Measurements from ENCODE around the gene CHAC2. TPM values are rescaled to one million over a fixed set of nuclear protein-coding genes. Genes with fewer than 3 reads are reported as not detected.
A peak's percentile ranks its signal among the peaks of the same experiment; 100 is the strongest.
"Not testable (repeated sequence)": the region's sequence is repeated elsewhere in the genome, so short reads cannot be mapped to it uniquely, and the experiment has no call there.

CHAC2 gene
- 7.4 and 8.1 TPM in 2 replicates for total RNA-seq (2014; rRNA removed; shearing (Covaris generic))
- 9.9 and 10.3 TPM in 2 replicates for polyA plus RNA-seq (2015; cell fraction: cytosol; rRNA removed)
- 3.7 and 4.6 TPM in 2 replicates for polyA plus RNA-seq (2015; cell fraction: nucleus; rRNA removed)

GRCh38 chr2:53767405-53768241 is at the start of gene CHAC2:
CHAC2 (plus strand) TSS chr2:53767804; CDS start chr2:53767887, 83 bp downstream.
- in situ Hi-C loops (cut with HindIII; ENCODE audit: low pct_unique_long_range_greater_than_20kb, low sequenced_read_pairs), result no loop called here
- peak; percentile 86 for DNase-seq (ENCODE audit: low read depth, low spot score)

GRCh38 chr2:53720944-53721343 is 46.7 kb upstream of the CHAC2 start:
- in situ Hi-C loops (cut with HindIII; ENCODE audit: low pct_unique_long_range_greater_than_20kb, low sequenced_read_pairs), result not testable (repeated sequence)

GRCh38 chr2:53724536-53724935 is 43.1 kb upstream of the CHAC2 start:
- DNase-seq (ENCODE audit: low read depth, low spot score), result no peak
- in situ Hi-C loops (cut with HindIII; ENCODE audit: low pct_unique_long_range_greater_than_20kb, low sequenced_read_pairs), result no loop called here

More at GRCh38 chr2:53720944-53721343, 46.7 kb upstream of the CHAC2 start:
- not testable (repeated sequence) for DNase-seq (ENCODE audit: low read depth, low spot score)

DNA sequence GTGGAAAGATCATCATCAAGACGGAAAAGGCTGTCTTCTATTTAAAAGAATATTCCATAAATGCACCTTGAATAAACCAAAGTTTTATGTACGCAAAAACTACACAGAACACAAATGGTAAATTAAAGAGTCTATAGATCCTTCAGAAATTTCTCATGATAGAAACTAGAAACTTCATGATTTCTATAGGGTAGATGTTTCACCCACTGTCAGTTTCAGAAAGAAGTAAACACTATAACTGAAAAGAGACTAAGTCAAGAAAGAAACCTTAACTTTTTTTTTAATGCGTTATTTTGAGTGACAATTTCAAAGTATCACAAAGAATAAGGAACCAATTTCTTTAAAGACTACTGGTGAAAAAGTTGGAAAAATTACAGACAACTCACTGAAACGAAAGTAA is 41.9 kb upstream of the CHAC2 start:
- DNase-seq (ENCODE audit: low read depth, low spot score), result no peak
- in situ Hi-C loops (cut with HindIII; ENCODE audit: low pct_unique_long_range_greater_than_20kb, low sequenced_read_pairs), result no loop called here

GRCh38 chr2:53727921-53728320 is 39.7 kb upstream of the CHAC2 start:
- in situ Hi-C loops (cut with HindIII; ENCODE audit: low pct_unique_long_range_greater_than_20kb, low sequenced_read_pairs), result no loop called here
- DNase-seq (ENCODE audit: low read depth, low spot score), result no peak

DNA sequence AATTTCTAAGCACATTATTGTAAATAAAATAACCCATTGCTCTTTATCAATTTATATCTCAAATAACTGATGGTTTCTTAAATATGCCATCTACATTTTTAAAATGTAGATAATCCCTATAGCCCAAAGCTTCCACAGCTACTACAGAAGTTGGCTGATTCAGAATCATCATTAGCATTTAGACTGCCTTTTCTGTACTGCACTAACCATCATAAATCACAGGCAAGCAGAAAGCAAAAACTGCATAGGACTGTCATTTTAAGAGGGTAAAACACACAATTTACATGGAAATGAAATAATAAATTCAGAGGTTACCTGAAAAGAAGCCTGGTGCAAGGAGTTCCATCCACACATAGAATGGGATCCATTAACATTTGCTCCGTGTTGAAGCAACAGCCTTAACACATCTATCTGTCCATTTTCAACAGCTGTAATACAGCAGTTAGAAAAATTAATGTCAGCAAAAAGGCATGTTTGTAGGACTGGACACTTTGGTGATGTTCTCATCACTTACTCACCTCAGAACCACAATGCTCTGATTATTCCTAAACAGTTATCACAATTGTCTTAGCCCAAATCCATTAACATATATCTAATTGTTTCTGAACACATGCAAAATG is 38.4 kb upstream of the CHAC2 start:
- in situ Hi-C loops (cut with HindIII; ENCODE audit: low pct_unique_long_range_greater_than_20kb, low sequenced_read_pairs), result no loop called here
- DNase-seq (ENCODE audit: low read depth, low spot score), result no peak

DNA sequence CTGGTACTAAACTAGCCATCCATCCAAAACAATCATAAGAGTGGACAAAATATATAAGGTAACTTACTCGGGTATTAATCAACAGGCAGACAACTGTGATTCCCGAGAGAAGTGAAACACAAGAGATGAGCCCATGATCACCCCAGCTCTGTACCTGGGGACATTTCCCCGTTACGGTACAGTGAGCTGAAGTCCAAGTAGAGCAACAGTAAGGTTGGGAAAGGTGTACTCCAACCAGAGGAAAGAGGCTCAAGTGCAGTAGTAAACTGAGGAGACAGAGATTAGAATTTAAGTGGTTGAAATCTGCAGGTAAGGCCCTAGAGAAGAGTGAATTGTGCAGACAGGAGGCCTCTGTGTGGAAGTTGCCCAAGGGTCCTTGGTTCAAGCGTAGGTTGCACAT is 30.5 kb upstream of the CHAC2 start:
- in situ Hi-C loops (cut with HindIII; ENCODE audit: low pct_unique_long_range_greater_than_20kb, low sequenced_read_pairs), result no loop called here
- no peak for DNase-seq (ENCODE audit: low read depth, low spot score)

DNA sequence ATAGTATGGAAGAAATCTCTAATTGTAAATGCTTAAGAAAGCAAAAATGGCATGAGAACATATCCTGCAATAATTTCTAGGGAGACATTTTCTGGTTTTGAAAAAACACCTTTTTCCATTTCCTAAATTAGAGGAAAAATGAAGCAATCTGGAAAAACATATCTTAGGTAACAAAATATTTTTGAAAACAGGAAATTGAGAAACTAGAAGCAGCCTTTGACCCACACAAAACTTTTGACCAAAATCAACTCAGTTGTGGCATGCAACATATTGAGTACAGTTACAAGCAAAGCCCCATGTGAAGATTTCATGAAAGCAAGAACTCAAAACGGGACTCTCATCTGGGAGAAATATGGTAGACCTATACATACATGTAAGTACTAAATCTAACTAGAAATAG is 28.6 kb upstream of the CHAC2 start:
- DNase-seq (ENCODE audit: low read depth, low spot score), result no peak
- in situ Hi-C loops (cut with HindIII; ENCODE audit: low pct_unique_long_range_greater_than_20kb, low sequenced_read_pairs), result no loop called here

- in situ Hi-C loops (cut with HindIII; ENCODE audit: low pct_unique_long_range_greater_than_20kb, low sequenced_read_pairs), result no loop called here
- DNase-seq (ENCODE audit: low read depth, low spot score), result peak; percentile 44
Measured at GRCh38 chr2:53740170-53740569, 27.4 kb upstream of the CHAC2 start.

DNA sequence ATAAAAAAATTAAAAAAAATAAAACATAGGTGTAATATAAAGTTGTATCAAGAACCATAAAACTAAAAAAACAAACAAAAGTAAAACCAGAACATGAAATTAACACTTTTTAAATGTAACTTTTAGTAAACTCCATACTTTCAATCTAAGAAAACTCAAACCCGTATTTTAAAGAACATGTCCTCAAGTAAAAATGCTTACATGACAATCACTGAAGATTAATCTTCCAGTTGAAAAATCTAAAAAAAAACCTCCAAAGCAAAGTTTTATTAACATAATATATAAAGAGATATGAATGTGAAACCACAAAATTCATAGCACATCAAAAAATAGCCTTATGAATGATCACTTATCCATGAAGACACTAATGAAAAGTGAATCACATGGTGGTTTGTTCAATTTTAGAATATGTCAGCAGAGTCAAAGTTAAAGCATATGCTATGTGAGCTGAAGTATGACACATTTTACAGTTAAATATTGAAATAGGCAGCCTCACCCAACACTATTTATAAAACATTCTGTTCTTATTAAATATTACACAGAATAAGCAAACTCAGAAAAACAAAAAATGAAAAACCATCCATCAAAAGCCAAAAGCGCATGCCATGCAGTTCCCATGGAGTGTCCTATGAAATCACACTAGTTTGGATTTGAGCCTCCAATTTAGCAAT is 23.1 kb upstream of the CHAC2 start:
- DNase-seq (ENCODE audit: low read depth, low spot score), result no peak
- in situ Hi-C loops (cut with HindIII; ENCODE audit: low pct_unique_long_range_greater_than_20kb, low sequenced_read_pairs), result no loop called here

DNA sequence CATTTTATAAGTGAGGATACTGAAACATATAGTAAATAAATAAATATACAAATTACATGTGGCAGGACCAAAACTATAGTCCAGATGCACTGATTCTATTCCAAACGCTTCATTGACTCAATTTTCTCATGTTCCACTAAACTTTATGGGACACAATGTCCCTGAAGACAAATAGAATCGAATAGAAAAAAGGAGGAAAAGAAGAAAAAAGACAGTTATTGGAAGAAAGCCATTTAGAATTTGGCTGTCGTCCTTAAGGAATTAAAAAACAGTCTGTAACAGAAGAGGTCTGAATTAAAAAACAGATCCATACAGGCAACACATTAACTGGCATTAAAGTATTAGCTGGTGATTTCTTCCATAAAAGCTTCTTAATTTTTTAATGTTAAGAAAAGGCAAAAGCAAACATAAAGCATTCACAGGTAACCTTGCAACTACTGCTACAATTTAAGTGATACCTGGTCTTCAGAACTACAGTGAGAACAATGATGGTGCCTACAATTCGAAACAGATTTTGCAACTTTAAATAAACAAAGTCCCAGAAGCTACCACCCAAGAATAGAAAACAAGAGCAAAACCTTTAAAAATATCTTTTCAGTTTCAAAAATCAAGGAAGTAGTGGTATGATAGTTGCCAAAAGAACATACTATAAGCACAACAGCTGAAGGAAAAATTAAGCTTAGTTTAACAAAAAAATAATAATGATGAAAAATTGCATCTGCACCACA is 17.4 kb upstream of the CHAC2 start:
- in situ Hi-C loops (cut with HindIII; ENCODE audit: low pct_unique_long_range_greater_than_20kb, low sequenced_read_pairs), result no loop called here
- no peak for DNase-seq (ENCODE audit: low read depth, low spot score)

DNA sequence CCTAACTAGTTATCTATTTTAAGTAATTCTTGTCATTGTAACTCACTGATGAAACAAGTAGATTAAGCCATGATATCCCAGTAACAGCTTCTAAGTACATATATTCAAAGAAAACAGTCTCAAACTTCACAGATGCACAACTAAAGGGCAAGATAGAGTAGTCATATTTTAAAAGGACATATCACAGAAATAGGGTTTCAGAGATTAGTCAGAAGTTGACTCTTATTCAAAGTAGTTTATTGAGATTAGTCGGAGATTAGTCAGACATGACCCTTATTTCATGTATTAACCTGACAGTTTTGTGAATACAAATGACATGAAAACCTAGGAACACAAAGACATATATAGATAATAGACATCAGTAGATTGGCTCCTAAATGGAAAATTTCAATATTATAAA is 15.9 kb upstream of the CHAC2 start:
- DNase-seq (ENCODE audit: low read depth, low spot score), result no peak
- in situ Hi-C loops (cut with HindIII; ENCODE audit: low pct_unique_long_range_greater_than_20kb, low sequenced_read_pairs), result no loop called here

GRCh38 chr2:53752385-53752784 is 15.2 kb upstream of the CHAC2 start:
- in situ Hi-C loops (cut with HindIII; ENCODE audit: low pct_unique_long_range_greater_than_20kb, low sequenced_read_pairs), result no loop called here
- DNase-seq (ENCODE audit: low read depth, low spot score), result no peak

DNA sequence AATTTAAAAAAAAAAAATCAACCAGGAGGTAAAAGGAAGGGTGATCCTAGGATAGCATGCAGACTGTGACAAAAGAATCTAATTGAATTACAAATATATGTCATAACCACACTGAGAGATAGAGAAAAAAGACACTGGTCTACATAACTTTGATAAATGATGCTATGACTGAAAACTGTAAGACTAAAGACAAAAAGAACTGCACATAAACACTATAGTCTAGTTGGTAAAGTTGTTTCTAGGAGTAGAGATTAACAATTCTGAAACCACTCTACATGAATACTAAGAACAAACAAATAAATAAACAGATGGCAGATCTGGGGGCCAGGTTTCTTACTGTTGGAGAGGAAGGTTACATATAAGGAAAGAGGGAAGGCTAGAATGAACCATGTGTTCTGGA is 14.6 kb upstream of the CHAC2 start:
- in situ Hi-C loops (cut with HindIII; ENCODE audit: low pct_unique_long_range_greater_than_20kb, low sequenced_read_pairs), result no loop called here
- no peak for DNase-seq (ENCODE audit: low read depth, low spot score)

DNA sequence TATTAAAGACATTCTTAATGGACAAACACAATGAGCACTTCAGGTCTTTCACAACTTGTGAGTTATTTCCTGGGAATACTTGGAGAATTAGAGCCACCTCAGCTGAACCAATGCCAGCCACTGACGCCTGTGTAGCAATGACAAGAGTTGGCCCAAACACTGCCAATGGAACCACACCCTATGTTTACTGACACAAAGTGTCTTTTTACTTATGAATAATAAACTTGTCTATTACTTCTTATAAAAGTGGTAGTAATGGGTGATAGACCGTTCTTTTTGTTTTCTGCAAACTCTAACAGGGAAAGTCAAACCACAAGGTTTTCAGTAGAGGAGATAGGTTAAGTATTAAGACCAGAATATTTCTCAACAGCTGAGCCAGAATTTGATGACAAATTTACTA is 12.5 kb upstream of the CHAC2 start:
- in situ Hi-C loops (cut with HindIII; ENCODE audit: low pct_unique_long_range_greater_than_20kb, low sequenced_read_pairs), result no loop called here
- no peak for DNase-seq (ENCODE audit: low read depth, low spot score)

DNA sequence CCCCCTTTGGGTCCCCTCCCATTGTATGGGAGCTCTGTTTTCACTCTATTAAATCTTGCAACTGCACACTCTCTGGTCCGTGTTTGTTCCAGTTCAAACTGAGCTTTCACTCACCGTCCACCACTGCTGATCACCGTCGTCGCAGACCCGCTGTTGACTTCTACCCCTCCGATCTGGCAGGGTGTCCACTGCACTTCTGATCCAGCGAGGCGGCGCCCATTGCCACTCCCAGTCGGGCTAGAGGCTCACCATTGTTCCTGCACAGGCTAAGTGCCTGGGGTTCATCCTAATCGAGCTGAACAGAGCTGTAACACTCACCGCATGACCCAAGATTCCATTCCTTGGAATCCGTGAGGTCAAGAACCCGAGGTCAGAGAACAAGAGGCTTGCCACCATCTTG is 11.0 kb upstream of the CHAC2 start:
- in situ Hi-C loops (cut with HindIII; ENCODE audit: low pct_unique_long_range_greater_than_20kb, low sequenced_read_pairs), result no loop called here
- DNase-seq (ENCODE audit: low read depth, low spot score), result no peak

GRCh38 chr2:53757206-53757605 is 10.4 kb upstream of the CHAC2 start:
- DNase-seq (ENCODE audit: low read depth, low spot score); in situ Hi-C loops (cut with HindIII; ENCODE audit: low pct_unique_long_range_greater_than_20kb, low sequenced_read_pairs): not testable (repeated sequence)

GRCh38 chr2:53765767-53766166 is 1.8 kb upstream of the CHAC2 start:
- DNase-seq (ENCODE audit: low read depth, low spot score), result no peak

More at GRCh38 chr2:53765767-53766166, 1.8 kb upstream of the CHAC2 start:
- in situ Hi-C loops (cut with HindIII; ENCODE audit: low pct_unique_long_range_greater_than_20kb, low sequenced_read_pairs), result no loop called here
